ENCODE data around the gene KCNK1. TPM values are rescaled to one million over a fixed set of nuclear protein-coding genes. Genes with fewer than 3 reads are reported as not detected.
A peak's percentile ranks its signal among the peaks of the same experiment; 100 is the strongest.

The KCNK1 gene
- total RNA-seq (2012; rRNA removed), result 0.90 and 1.1 TPM in 2 replicates
- polyA plus RNA-seq (2012; rRNA removed), result 1.6 and 1.7 TPM in 2 replicates
- polyA plus RNA-seq (2012; cell fraction: cytosol; rRNA removed), result 0.43 and 1.3 TPM in 2 replicates
- polyA plus RNA-seq (2012; cell fraction: nucleus; rRNA removed; ENCODE audit: low replicate concordance), result 0.85 and 1.1 TPM in 2 replicates
- percentile 31 among the genes with signal in this experiment for Bru-seq, nascent RNA
- percentile 33 among the genes with signal in this experiment for BruChase-seq, experiment 1, labeled RNA remaining after a 6-hour chase
- BruChase-seq, experiment 2, labeled RNA remaining after a 2-hour chase, result percentile 30 among the genes with signal in this experiment
- long read RNA-seq, result 0 reads

DNA sequence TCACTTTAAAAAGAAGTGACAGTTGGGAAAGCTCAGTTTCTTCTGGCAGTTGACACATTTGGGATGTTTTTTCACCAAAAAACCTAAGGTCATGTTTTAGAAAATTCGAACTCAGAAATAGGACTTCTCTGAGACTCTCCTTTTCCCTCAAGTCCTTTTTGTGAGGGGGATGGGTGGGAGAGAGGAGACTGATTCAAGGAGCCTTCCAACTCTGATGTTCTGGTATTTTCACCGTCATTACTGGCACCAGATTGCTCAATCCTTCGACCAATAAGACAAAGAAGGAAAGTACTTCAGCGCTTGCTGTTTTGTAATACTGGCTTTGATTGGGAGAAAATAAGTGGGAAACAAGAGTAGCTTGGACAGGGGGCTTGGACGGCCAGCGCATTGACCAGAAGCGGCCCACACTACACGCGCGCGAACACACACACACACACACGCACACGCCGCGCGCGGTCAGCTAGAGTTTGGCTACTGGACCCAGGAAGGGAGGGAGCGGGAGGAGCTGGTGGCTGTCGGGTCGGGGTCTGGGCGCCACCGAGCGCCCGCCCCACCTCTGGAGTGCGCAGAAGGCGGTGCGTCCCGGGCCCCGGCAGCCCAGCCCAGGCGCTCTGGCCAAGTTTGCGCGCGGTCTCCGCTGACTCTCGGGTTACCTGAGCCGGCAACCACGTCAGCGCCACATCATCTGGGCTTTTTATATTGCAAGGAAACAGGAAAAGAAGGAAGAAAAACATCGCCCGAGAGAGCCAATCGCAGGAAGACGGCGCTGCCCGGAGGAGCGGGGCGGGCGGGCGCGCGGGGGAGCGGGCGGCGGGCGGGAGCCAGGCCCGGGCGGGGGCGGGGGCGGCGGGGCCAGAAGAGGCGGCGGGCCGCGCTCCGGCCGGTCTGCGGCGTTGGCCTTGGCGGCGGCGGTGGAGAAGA is at the start of gene KCNK1:
Gene KCNK1 (plus strand): TSS at position 855 of the 921 bp plus-strand sequence. CDS start 66 bp downstream, at position 921.
- intact Hi-C loops (cut with micrococcal nuclease), result no loop called here
- Histone ChIP-seq H4K5ac (ENCODE audit: low read depth, low read length) (no peak within 1 kb of the TSS), H3K9me1 (ENCODE audit: insufficient read depth, low read length) (no peaks in the 10 kb centered on the region), H3K4me1 (ENCODE audit: control insufficient read depth, insufficient read depth, low read length) (no peaks in the 10 kb centered on the region), H3K9me3 (ENCODE audit: control insufficient read depth, insufficient read depth, low read length) (peaks cover 2% of the 10 kb centered on the region; the same call in 1 of the 2 replicates), H2BK120ac (ENCODE audit: low read depth, low read length) (no peak within 1 kb of the TSS), H4K8ac (ENCODE audit: low read depth in 2 of 2, low read length in 2 of 2) (no peak within 1 kb of the TSS), H2BK20ac (ENCODE audit: low read depth, low read length) (no peak within 1 kb of the TSS), H4K91ac (ENCODE audit: insufficient read depth, low read depth, low read length) (no peak within 1 kb of the TSS), H3K27ac (ENCODE audit: insufficient read depth, low read length) (peak within 1 kb of the TSS; percentile 43; the same call in 1 of the 2 replicates), H2BK5ac (ENCODE audit: low read depth, low read length, poor library complexity, severe bottlenecking) (no peak within 1 kb of the TSS), H3K14ac (replicated peaks; ENCODE audit: low read depth, low read length) (no peak within 1 kb of the TSS), H2AFZ (replicated peaks; ENCODE audit: low read length, poor library complexity) (peak within 1 kb of the TSS; percentile 81), H4K20me1 (ENCODE audit: insufficient read depth, low read length) (no peaks in the 10 kb centered on the region), H3K4me3 (ENCODE audit: insufficient read depth, low read depth, low read length) (peak within 1 kb of the TSS; percentile 89), H3K36me3 (ENCODE audit: control insufficient read depth, insufficient read depth, low read length) (no peaks in the 10 kb centered on the region), H2AK9ac (replicated peaks; ENCODE audit: low read depth, low read length, poor library complexity) (no peak within 1 kb of the TSS), H3K79me1 (ENCODE audit: low read depth in 1 of 2, low read length in 2 of 2) (peaks cover 0 to 3% of the 10 kb centered on the region in 2 experiments; a peak in 1 of 4 replicates), H3K9ac (ENCODE audit: low read depth, low read length) (peak within 1 kb of the TSS; percentile 57), H3K18ac (ENCODE audit: low read depth, low read length) (no peak within 1 kb of the TSS), H3K4me2 (ENCODE audit: low read depth, low read length) (peak within 1 kb of the TSS; percentile 82), H2AK5ac (ENCODE audit: low read depth, low read length) (no peak within 1 kb of the TSS), H3K23ac (ENCODE audit: low read depth, low read length) (no peak within 1 kb of the TSS), H2BK15ac (ENCODE audit: low read depth, low read length) (no peak within 1 kb of the TSS), H3K56ac (ENCODE audit: extremely low read depth, insufficient read depth, low read length) (no peak within 1 kb of the TSS), H3K27me3 (ENCODE audit: control insufficient read depth, insufficient read depth, low read length) (no peaks in the 10 kb centered on the region; the same call in 1 of the 2 replicates), H3K4ac (ENCODE audit: low read depth, low read length) (no peak within 1 kb of the TSS)
- TF ChIP-seq BHLHE40 (IDR thresholded peaks at IDR 0.05; ENCODE audit: low read depth, low read length) (no peak), MAFK (IDR thresholded peaks at IDR 0.05; ENCODE audit: low read depth, low read length) (no peak), RAD21 (IDR thresholded peaks at IDR 0.05; ENCODE audit: low read length) (no peak), RFX5 (IDR thresholded peaks at IDR 0.05; ENCODE audit: low read depth, low read length) (no peak), CEBPB (IDR thresholded peaks at IDR 0.05; ENCODE audit: low read depth, low read length) (peak; percentile 86), MXI1 (IDR thresholded peaks at IDR 0.05; ENCODE audit: borderline replicate concordance, low read depth, low read length) (no peak)
- ChIA-PET POLR2A (ENCODE audit: unreplicated experiment) (no interaction called here), CTCF (no interaction called here)
- in situ Hi-C loops (cut with MboI; ENCODE audit: low sequenced_read_pairs), result no loop called here
- BruUV-seq (replicated peaks), result no TSS peak
- DNase-seq (peak; percentile 65), ATAC-seq (ENCODE audit: low read depth) (peak; percentile 64)
- 2% methylated on average over 30 of the region's 70 CpGs; no CpG with 5 or more reads in 1 of the 2 experiments for WGBS, 2 experiments (ENCODE audit: extremely low coverage in 2 of 2, insufficient read length in 1 of 2)
- dilution Hi-C loops (cut with HindIII; ENCODE audit: low sequenced_read_pairs, unreplicated experiment), result no loop called here

Data from IMR-90 (cell line).